Mucosa of descending colon (tissue), 3 donors: ENCODE measurements around the gene WDFY4. TPM values are rescaled to one million over a fixed set of nuclear protein-coding genes. Genes with fewer than 3 reads are reported as not detected.
A peak's percentile ranks its signal among the peaks of the same experiment; 100 is the strongest.

Experiments
- ATAC-seq: fragments of 200-7000 bp; cut with Tn5 transposase; one replicate; pipeline ENCODE4 v1.9.1; 2020; ENCODE audit warnings: mild to moderate bottlenecking, moderate library complexity
- DNase-seq, 3 donors: peaks; one replicate each; pipeline ENCODE4 v3.0.0-alpha.2; 2020
- H3K36me3 ChIP-seq: fragments of 200-600 bp; one replicate; pipeline ENCODE4 v1.8.0; 2021; ENCODE audit warnings: low read depth, mild to moderate bottlenecking
- H3K4me1 ChIP-seq: fragments of 200-600 bp; one replicate; pipeline ENCODE4 v1.8.0; 2021; ENCODE audit warnings: low read depth, mild to moderate bottlenecking
- H3K4me3 ChIP-seq: fragments of 200-600 bp; one replicate; pipeline ENCODE4 v1.8.0; 2021; ENCODE audit warnings: mild to moderate bottlenecking
- H3K9me3 ChIP-seq: fragments of 200-600 bp; one replicate; pipeline ENCODE4 v1.8.0; 2021; ENCODE audit warnings: mild to moderate bottlenecking
- intact Hi-C, 2 donors: fragments of 100-400 bp; cut with DNase I in 1 of 2; cut with micrococcal nuclease in 1 of 2; formaldehyde crosslinking; loops; one replicate each; pipeline versions ENCODE4 v1.11.0 to v1.11.1; 2022; cut with DNase I, micrococcal nuclease
- total RNA-seq, 3 donors: library from RNA; stranded (reverse); fragmentation: NEBNext Ultra II Directional in 2 of 3; extraction: Animal tissue kit (Norgen Biotek cat#: 25700) in 2 of 3; gene quantifications; one replicate each; pipeline versions ENCODE4 v1.2.1 to v1.2.4, GENCODE V29; 2021 to 2023
- TF ChIP-seq, protein P1 (sequence below): fragments of 200-600 bp; IDR thresholded peaks from one replicate; pipeline ENCODE4 v1.8.0; 2022; ENCODE audit warnings: antibody characterized with exemption, mild to moderate bottlenecking
- donor health status: DM: no; HTN: no; CAD: no; lungs with moderate emphysema.
- donor health status: DM: no; HTN: no; CAD: no.
- donor health status: DM: no; HTN: yes; CAD: no.

WDFY4 gene
- total RNA-seq, 3 donors from 2014 or later: 2.1 to 3.3 (median 2.2) TPM

DNA sequence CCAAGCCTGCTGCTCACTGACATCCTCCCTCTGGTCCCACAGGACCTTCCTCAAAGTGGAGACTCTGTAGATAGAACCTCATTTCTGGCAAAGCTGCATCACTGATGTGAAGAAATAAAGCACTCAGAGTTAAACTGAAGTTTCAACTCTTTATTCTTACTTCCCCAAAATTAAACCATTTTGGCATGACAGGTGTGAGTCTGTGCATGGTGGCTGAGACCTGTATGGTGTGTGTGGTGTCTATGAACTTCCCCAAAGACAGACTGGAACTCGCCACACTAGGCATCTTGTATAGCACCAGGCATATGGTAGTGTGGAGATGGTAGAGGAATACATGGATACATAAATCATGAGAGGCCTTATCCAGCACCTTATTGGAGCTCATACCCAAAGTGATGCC is 6.6 kb upstream of the WDFY4 start:
- DNase-seq: no peak
- intact Hi-C loops: no loop called here
- Histone ChIP-seq H3K4me3 (no peak overlapping the region), H3K36me3 (no peaks in the 10 kb centered on the region), H3K4me1 (no peaks in the 10 kb centered on the region), H3K9me3 (peaks cover 5% of the 10 kb centered on the region)
- TF ChIP-seq, protein P1, sequence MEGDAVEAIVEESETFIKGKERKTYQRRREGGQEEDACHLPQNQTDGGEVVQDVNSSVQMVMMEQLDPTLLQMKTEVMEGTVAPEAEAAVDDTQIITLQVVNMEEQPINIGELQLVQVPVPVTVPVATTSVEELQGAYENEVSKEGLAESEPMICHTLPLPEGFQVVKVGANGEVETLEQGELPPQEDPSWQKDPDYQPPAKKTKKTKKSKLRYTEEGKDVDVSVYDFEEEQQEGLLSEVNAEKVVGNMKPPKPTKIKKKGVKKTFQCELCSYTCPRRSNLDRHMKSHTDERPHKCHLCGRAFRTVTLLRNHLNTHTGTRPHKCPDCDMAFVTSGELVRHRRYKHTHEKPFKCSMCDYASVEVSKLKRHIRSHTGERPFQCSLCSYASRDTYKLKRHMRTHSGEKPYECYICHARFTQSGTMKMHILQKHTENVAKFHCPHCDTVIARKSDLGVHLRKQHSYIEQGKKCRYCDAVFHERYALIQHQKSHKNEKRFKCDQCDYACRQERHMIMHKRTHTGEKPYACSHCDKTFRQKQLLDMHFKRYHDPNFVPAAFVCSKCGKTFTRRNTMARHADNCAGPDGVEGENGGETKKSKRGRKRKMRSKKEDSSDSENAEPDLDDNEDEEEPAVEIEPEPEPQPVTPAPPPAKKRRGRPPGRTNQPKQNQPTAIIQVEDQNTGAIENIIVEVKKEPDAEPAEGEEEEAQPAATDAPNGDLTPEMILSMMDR: no peak
- ATAC-seq: peak; percentile 27

GRCh38 chr10:48681740-48682139 is 2.9 kb upstream of the WDFY4 start:
- no peak overlapping the region for H3K4me3 ChIP-seq
- intact Hi-C loops: no loop called here
- peaks cover 5% of the 10 kb centered on the region for H3K9me3 ChIP-seq
- H3K36me3 ChIP-seq: no peaks in the 10 kb centered on the region
- no peaks in the 10 kb centered on the region for H3K4me1 ChIP-seq
- ATAC-seq (no peak), DNase-seq (no peak)
- TF ChIP-seq, protein P1: no peak

GRCh38 chr10:48682265-48682664 is 2.4 kb upstream of the WDFY4 start:
- Histone ChIP-seq H3K9me3 (peaks cover 5% of the 10 kb centered on the region), H3K36me3 (no peaks in the 10 kb centered on the region), H3K4me1 (no peaks in the 10 kb centered on the region), H3K4me3 (no peak overlapping the region)
- ATAC-seq (no peak), DNase-seq (no peak)
- TF ChIP-seq, protein P1: no peak
- intact Hi-C loops: no loop called here

GRCh38 chr10:48683424-48683823 is 1.2 kb upstream of the WDFY4 start:
- Histone ChIP-seq H3K4me1 (no peaks in the 10 kb centered on the region), H3K36me3 (no peaks in the 10 kb centered on the region), H3K9me3 (no peaks in the 10 kb centered on the region), H3K4me3 (no peak overlapping the region)
- TF ChIP-seq, protein P1: no peak
- no peak for ATAC-seq
- intact Hi-C loops: no loop called here
- no peak for DNase-seq

DNA sequence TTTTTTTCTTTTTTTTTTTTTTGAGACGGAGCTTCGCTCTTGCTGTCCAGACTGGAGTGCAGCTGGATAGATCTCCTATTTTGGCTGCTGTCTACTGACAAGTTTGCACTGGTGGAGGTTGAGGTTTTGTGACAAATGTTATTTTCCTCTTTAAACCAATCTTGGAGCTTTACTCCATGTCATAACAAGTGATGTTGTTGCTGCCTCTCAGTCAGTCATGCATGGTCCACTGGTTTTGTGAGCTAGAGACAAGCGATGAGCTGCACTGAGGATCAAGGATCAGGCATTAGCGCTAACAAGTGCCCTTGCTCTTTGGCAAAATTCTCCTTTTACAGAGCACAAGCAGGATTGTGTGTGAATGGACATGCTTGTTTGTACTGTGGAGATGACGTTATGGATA is 805 bp upstream of the WDFY4 start:
- no peaks in the 10 kb centered on the region for H3K36me3 ChIP-seq
- no peak for ATAC-seq
- no peak for DNase-seq
- TF ChIP-seq, protein P1: no peak
- no peaks in the 10 kb centered on the region for H3K9me3 ChIP-seq
- intact Hi-C loops: no loop called here
- no peak overlapping the region for H3K4me3 ChIP-seq
- H3K4me1 ChIP-seq: no peaks in the 10 kb centered on the region

- intact Hi-C loops: no loop called here
- Histone ChIP-seq H3K36me3 (no peaks in the 10 kb centered on the region), H3K4me3 (no peak overlapping the region), H3K4me1 (no peaks in the 10 kb centered on the region), H3K9me3 (no peaks in the 10 kb centered on the region)
- DNase-seq (no peak), ATAC-seq (no peak)
- TF ChIP-seq, protein P1: no peak
These were observed 246 bp upstream of the WDFY4 start for GRCh38 chr10:48684463-48684791.
